HUES48 (cell line): ENCODE data around the gene AFAP1L2.

ENCODE experiments used
- H3K27ac ChIP-seq: one replicate; pipeline ENCODE4 v1.7.0; 2013; ENCODE audit warnings: low read depth, low read length, inconsistent platforms
- H3K27me3 ChIP-seq: 2 replicates; pipeline ENCODE4 v1.6.1; 2013; ENCODE audit warnings: mild to moderate bottlenecking, low read length; ENCODE audit not compliant: control insufficient read depth, insufficient read depth
- H3K36me3 ChIP-seq: 2 replicates; pipeline ENCODE4 v1.6.1; 2013; ENCODE audit warnings: low read length; ENCODE audit not compliant: control insufficient read depth, insufficient read depth
- H3K4me1 ChIP-seq: 2 replicates; pipeline ENCODE4 v1.6.1; 2013; ENCODE audit warnings: mild to moderate bottlenecking, low read length; ENCODE audit not compliant: control insufficient read depth, insufficient read depth
- H3K4me3 ChIP-seq: 2 replicates; pipeline ENCODE4 v1.5.1; 2013; ENCODE audit warnings: mild to moderate bottlenecking, low read depth, low read length
- H3K9ac ChIP-seq: 2 replicates; pipeline ENCODE4 v1.6.1; 2013; ENCODE audit warnings: mild to moderate bottlenecking, low read depth, low read length, moderate library complexity
- H3K9me3 ChIP-seq: 2 replicates; pipeline ENCODE4 v1.6.1; 2013; ENCODE audit warnings: low read length; ENCODE audit not compliant: control insufficient read depth, insufficient read depth

Gene AFAP1L2

GRCh38 chr10:114260366-114260765 lies 143.9 kb downstream of the AFAP1L2 start:
- Histone ChIP-seq H3K9me3 (no peaks in the 10 kb centered on the region), H3K36me3 (no peaks in the 10 kb centered on the region), H3K27ac (no peak overlapping the region), H3K9ac (no peak overlapping the region), H3K4me3 (no peak overlapping the region), H3K27me3 (no peaks in the 10 kb centered on the region), H3K4me1 (0 out of 2 replicates have a peak, but pooled peaks cover 6% of the 10 kb centered on the region)

- H3K36me3 ChIP-seq, result no peaks in the 10 kb centered on the region
- 0 out of 2 replicates have a peak, but pooled peaks cover 6% of the 10 kb centered on the region for H3K4me1 ChIP-seq
- H3K27ac ChIP-seq, result no peak overlapping the region
- H3K4me3 ChIP-seq, result no peak overlapping the region
- H3K9me3 ChIP-seq, result no peaks in the 10 kb centered on the region
- H3K9ac ChIP-seq, result no peak overlapping the region
- no peaks in the 10 kb centered on the region for H3K27me3 ChIP-seq
Observed at GRCh38 chr10:114259824-114260223, 144.5 kb downstream of the AFAP1L2 start.

- Histone ChIP-seq H3K9me3 (no peaks in the 10 kb centered on the region), H3K4me3 (no peak overlapping the region), H3K4me1 (0 out of 2 replicates have a peak, but pooled peaks cover 6% of the 10 kb centered on the region), H3K36me3 (no peaks in the 10 kb centered on the region), H3K27me3 (no peaks in the 10 kb centered on the region), H3K27ac (no peak overlapping the region), H3K9ac (no peak overlapping the region)
Observed at GRCh38 chr10:114258274-114258840, 145.9 kb downstream of the AFAP1L2 start.

- no peaks in the 10 kb centered on the region for H3K36me3 ChIP-seq
- 0 out of 2 replicates have a peak, but pooled peaks cover 2% of the 10 kb centered on the region for H3K4me1 ChIP-seq
- no peaks in the 10 kb centered on the region for H3K27me3 ChIP-seq
- no peak overlapping the region for H3K4me3 ChIP-seq
- no peak overlapping the region for H3K9ac ChIP-seq
- no peak overlapping the region for H3K27ac ChIP-seq
- H3K9me3 ChIP-seq, result no peaks in the 10 kb centered on the region
Observed at GRCh38 chr10:114257498-114257897, 146.8 kb downstream of the AFAP1L2 start.

GRCh38 chr10:114256822-114257221 lies 147.5 kb downstream of the AFAP1L2 start:
- Histone ChIP-seq H3K4me1 (no peaks in the 10 kb centered on the region), H3K36me3 (no peaks in the 10 kb centered on the region), H3K27me3 (no peaks in the 10 kb centered on the region), H3K9me3 (no peaks in the 10 kb centered on the region), H3K9ac (no peak overlapping the region), H3K4me3 (no peak overlapping the region), H3K27ac (no peak overlapping the region)

GRCh38 chr10:114256008-114256765 lies 148.1 kb downstream of the AFAP1L2 start:
- no peak overlapping the region for H3K4me3 ChIP-seq
- no peaks in the 10 kb centered on the region for H3K4me1 ChIP-seq
- no peaks in the 10 kb centered on the region for H3K36me3 ChIP-seq
- H3K9me3 ChIP-seq, result no peaks in the 10 kb centered on the region
- H3K27ac ChIP-seq, result no peak overlapping the region
- H3K27me3 ChIP-seq, result no peaks in the 10 kb centered on the region
- H3K9ac ChIP-seq, result no peak overlapping the region

GRCh38 chr10:114255227-114255626 lies 149.1 kb downstream of the AFAP1L2 start:
- Histone ChIP-seq H3K9ac (no peak overlapping the region), H3K4me1 (no peaks in the 10 kb centered on the region), H3K36me3 (no peaks in the 10 kb centered on the region), H3K27ac (no peak overlapping the region), H3K9me3 (no peaks in the 10 kb centered on the region), H3K4me3 (no peak overlapping the region), H3K27me3 (no peaks in the 10 kb centered on the region)

GRCh38 chr10:114252883-114253282 lies 151.4 kb downstream of the AFAP1L2 start:
- no peak overlapping the region for H3K4me3 ChIP-seq
- H3K27ac ChIP-seq, result no peak overlapping the region
- H3K36me3 ChIP-seq, result no peaks in the 10 kb centered on the region
- no peaks in the 10 kb centered on the region for H3K4me1 ChIP-seq
- H3K9ac ChIP-seq, result no peak overlapping the region
- no peaks in the 10 kb centered on the region for H3K9me3 ChIP-seq
- no peaks in the 10 kb centered on the region for H3K27me3 ChIP-seq

- no peak overlapping the region for H3K9ac ChIP-seq
- no peaks in the 10 kb centered on the region for H3K4me1 ChIP-seq
- H3K27me3 ChIP-seq, result no peaks in the 10 kb centered on the region
- H3K36me3 ChIP-seq, result no peaks in the 10 kb centered on the region
- no peak overlapping the region for H3K4me3 ChIP-seq
- H3K27ac ChIP-seq, result no peak overlapping the region
- H3K9me3 ChIP-seq, result no peaks in the 10 kb centered on the region
Observed at GRCh38 chr10:114252092-114252491, 152.2 kb downstream of the AFAP1L2 start.

- H3K4me1 ChIP-seq, result no peaks in the 10 kb centered on the region
- no peaks in the 10 kb centered on the region for H3K36me3 ChIP-seq
- no peaks in the 10 kb centered on the region for H3K9me3 ChIP-seq
- no peaks in the 10 kb centered on the region for H3K27me3 ChIP-seq
- H3K4me3 ChIP-seq, result no peak overlapping the region
- no peak overlapping the region for H3K9ac ChIP-seq
- H3K27ac ChIP-seq, result no peak overlapping the region
Observed at GRCh38 chr10:114250716-114251115, 153.6 kb downstream of the AFAP1L2 start.

GRCh38 chr10:114250236-114250635 lies 154.1 kb downstream of the AFAP1L2 start:
- no peaks in the 10 kb centered on the region for H3K9me3 ChIP-seq
- no peak overlapping the region for H3K9ac ChIP-seq
- H3K4me3 ChIP-seq, result no peak overlapping the region
- no peaks in the 10 kb centered on the region for H3K4me1 ChIP-seq
- H3K27ac ChIP-seq, result no peak overlapping the region
- H3K36me3 ChIP-seq, result no peaks in the 10 kb centered on the region
- H3K27me3 ChIP-seq, result no peaks in the 10 kb centered on the region
